Left ventricle myocardium inferior (tissue), 1 donor: ENCODE measurements around the gene CTNNBIP1. TPM values are rescaled to one million over a fixed set of nuclear protein-coding genes. Genes with fewer than 3 reads are reported as not detected.

ENCODE experiments used
- DNase-seq: peaks from one replicate; pipeline ENCODE4 v3.0.0-alpha.2; 2020
- H3K27ac ChIP-seq: fragments of 200-600 bp; replicated peaks from 2 replicates; pipeline ENCODE4 v1.8.0; 2021
- H3K27me3 ChIP-seq: fragments of 200-600 bp; 2 replicates; pipeline ENCODE4 v1.8.0; 2021; ENCODE audit warnings: low read depth
- H3K36me3 ChIP-seq: fragments of 200-600 bp; 2 replicates; pipeline ENCODE4 v1.8.0; 2021
- H3K4me1 ChIP-seq: fragments of 200-600 bp; 2 replicates; pipeline ENCODE4 v1.8.0; 2021
- H3K4me3 ChIP-seq: fragments of 200-600 bp; 2 replicates; pipeline ENCODE4 v1.8.0; 2021; ENCODE audit warnings: mild to moderate bottlenecking, moderate library complexity
- H3K9me3 ChIP-seq: fragments of 200-600 bp; replicated peaks from 2 replicates; pipeline ENCODE4 v1.8.0; 2021
- CTCF ChIP-seq: fragments of 200-600 bp; IDR thresholded peaks from 2 replicates; pipeline ENCODE4 v1.8.0; 2021; ENCODE audit warnings: antibody characterized with exemption, mild to moderate bottlenecking, borderline replicate concordance
- intact Hi-C: fragments of 100-400 bp; cut with micrococcal nuclease; formaldehyde crosslinking; loops from one replicate; pipeline ENCODE4 v1.11.0; 2022
- long read RNA-seq: library from polyadenylated mRNA; unstranded; transcript quantifications from one replicate; pipeline ENCODE4 v2.0.0, GENCODE V29; 2021
- total RNA-seq: library from RNA; stranded (reverse); fragmentation: NEBNext Ultra II Directional; extraction: Animal tissue kit (Norgen Biotek cat#: 25700); gene quantifications from one replicate; pipeline ENCODE4 v1.2.1, GENCODE V29; 2021
- donor health status: DM: no; HTN: yes; CAD: no; lungs with severe emphysema.

Gene CTNNBIP1
- 42.6 TPM for total RNA-seq
- long read RNA-seq, transcript CTNNBIP1-203 (6 exons, 3,000 nt): minor isoform, 7 of 141 reads
- long read RNA-seq, transcript CTNNBIP1-204 (5 exons, 1,206 nt): major isoform, 114 of 141 reads
- long read RNA-seq, partial matches to known transcripts: 2 of 141 reads
- long read RNA-seq, other reads (novel, unspliced or antisense): 18 of 141 reads

- intact Hi-C loops: no loop called here
- Histone ChIP-seq H3K4me1 (peaks cover 73% of the 10 kb centered on the region), H3K36me3 (no peaks in the 10 kb centered on the region), H3K27ac (peak within 1 kb of the TSS; percentile 98), H3K4me3 (peak within 1 kb of the TSS; percentile 97), H3K27me3 (no peaks in the 10 kb centered on the region), H3K9me3 (no peaks in the 10 kb centered on the region)
- no peak for TF ChIP-seq CTCF
- no peak for DNase-seq
Observed at GRCh38 chr1:9910076-9910422, at the start of gene CTNNBIP1. Gene CTNNBIP1, minus strand, starts transcription at chr1:9910269. Its CDS starts 38,205 bp downstream, at chr1:9872064.

GRCh38 chr1:9957726-9958125 lies 47.7 kb upstream of the CTNNBIP1 start:
- Histone ChIP-seq H3K36me3 (peaks cover 9% of the 10 kb centered on the region), H3K27ac (no peak overlapping the region), H3K27me3 (no peaks in the 10 kb centered on the region), H3K4me3 (no peak overlapping the region), H3K9me3 (no peaks in the 10 kb centered on the region), H3K4me1 (no peaks in the 10 kb centered on the region)
- no peak for DNase-seq
- intact Hi-C loops: no loop called here
- TF ChIP-seq CTCF: no peak

GRCh38 chr1:9946315-9946714 lies 36.2 kb upstream of the CTNNBIP1 start:
- no peak overlapping the region for H3K27ac ChIP-seq
- H3K4me3 ChIP-seq: no peak overlapping the region
- intact Hi-C loops: loop anchor here (10.0 kb wide), 1 partner anchor 72 kb away; no protein-coding TSS in a partner anchor
- no peak for TF ChIP-seq CTCF
- no peaks in the 10 kb centered on the region for H3K9me3 ChIP-seq
- H3K4me1 ChIP-seq: peaks cover 53% of the 10 kb centered on the region
- no peak for DNase-seq
- H3K27me3 ChIP-seq: no peaks in the 10 kb centered on the region
- H3K36me3 ChIP-seq: peaks cover 11% of the 10 kb centered on the region

- peak; percentile 93 for DNase-seq
- peaks cover 26% of the 10 kb centered on the region for H3K36me3 ChIP-seq
- intact Hi-C loops: loop anchor here (10.0 kb wide), 1 partner anchor 68 kb away; no protein-coding TSS in a partner anchor
- TF ChIP-seq CTCF: peak; percentile 13
- no peaks in the 10 kb centered on the region for H3K27me3 ChIP-seq
- peaks cover 43% of the 10 kb centered on the region for H3K4me1 ChIP-seq
- peak within 1 kb of the TSS; percentile 78 for H3K4me3 ChIP-seq
- peak within 1 kb of the TSS; percentile 94 for H3K27ac ChIP-seq
- H3K9me3 ChIP-seq: no peaks in the 10 kb centered on the region
Observed at GRCh38 chr1:9942939-9943788, 33.1 kb upstream of the CTNNBIP1 start, which contains the start of the genes LZIC and NMNAT1. Gene LZIC, minus strand, starts transcription at chr1:9943391. Its CDS starts 6,772 bp downstream, at chr1:9936619. Gene NMNAT1, plus strand, starts transcription at chr1:9943475. Its CDS starts 28,599 bp downstream, at chr1:9972074.

GRCh38 chr1:9942399-9942938 lies 32.4 kb upstream of the CTNNBIP1 start:
- Histone ChIP-seq H3K9me3 (no peaks in the 10 kb centered on the region), H3K27me3 (no peaks in the 10 kb centered on the region), H3K4me3 (peak overlapping the region; percentile 78), H3K36me3 (peaks cover 21% of the 10 kb centered on the region), H3K27ac (peak overlapping the region; percentile 94), H3K4me1 (peaks cover 43% of the 10 kb centered on the region)
- intact Hi-C loops: loop anchor here (10.0 kb wide), 1 partner anchor 68 kb away; no protein-coding TSS in a partner anchor
- no peak for DNase-seq
- TF ChIP-seq CTCF: peak; percentile 54
